PFSK-1 (cell line): ENCODE results near the gene STRIP1.

Experiments used
- FOXP2 ChIP-seq: optimal IDR thresholded peaks from 2 replicates; pipeline ENCODE3; 2011; ENCODE audit warnings: borderline replicate concordance, control low read depth, inconsistent platforms; ENCODE audit not compliant: insufficient read depth; ENCODE audit errors: extremely low read length, extremely low read depth
- POLR2AphosphoS5 ChIP-seq: IDR thresholded peaks from 2 replicates; pipeline ENCODE4 v1.6.1; 2012; ENCODE audit warnings: low read depth, mild to moderate bottlenecking, control low read depth, low read length, moderate library complexity
- REST ChIP-seq, 2 experiments: IDR thresholded peaks; 2 replicates each; pipeline versions ENCODE4 v1.6.1 to v1.8.0; 2011 to 2012; ENCODE audit warnings: low read depth in 2 of 2, low read length in 2 of 2, control low read depth in 1 of 2, inconsistent platforms in 1 of 2, mild to moderate bottlenecking in 1 of 2, moderate library complexity in 1 of 2; ENCODE audit not compliant: insufficient read depth in 1 of 2
- SIN3A ChIP-seq: IDR thresholded peaks from 2 replicates; pipeline ENCODE4 v1.6.1; 2012; ENCODE audit warnings: mild to moderate bottlenecking, low read length, moderate library complexity, borderline replicate concordance; ENCODE audit not compliant: insufficient read depth
- TAF1 ChIP-seq: IDR thresholded peaks from 2 replicates; pipeline ENCODE4 v1.6.1; 2012; ENCODE audit warnings: low read length, control low read depth, borderline replicate concordance; ENCODE audit not compliant: insufficient read depth

Gene STRIP1

DNA sequence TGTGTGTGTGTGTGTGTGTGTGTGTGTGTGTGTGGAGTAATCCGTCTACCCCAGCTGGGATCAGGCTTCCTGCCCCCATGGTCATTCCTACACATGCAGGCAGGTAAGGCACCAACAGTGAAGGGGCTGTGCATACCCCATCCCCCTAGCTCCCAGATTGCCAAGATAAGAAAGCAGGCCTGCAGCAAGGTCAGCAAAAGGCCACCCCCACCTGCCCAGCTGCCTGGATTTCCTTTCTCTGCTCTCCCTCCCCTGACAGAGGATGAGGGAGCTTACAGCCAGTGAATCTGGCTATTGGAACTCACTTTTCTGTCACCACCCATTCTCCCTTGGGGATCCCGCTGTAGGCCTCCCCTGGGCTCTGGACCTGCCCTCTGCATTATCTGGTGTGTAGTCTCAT lies 28.2 kb downstream of the STRIP1 start:
- TF ChIP-seq FOXP2 (no peak), POLR2AphosphoS5 (no peak), TAF1 (no peak), SIN3A (no peak), REST (IDR thresholded peaks at IDR 0.05; ENCODE audit: insufficient read depth in 1 of 2, low read depth in 2 of 2, low read length in 2 of 2) (no peak)

GRCh38 chr1:110063781-110064180 lies 29.4 kb downstream of the STRIP1 start:
- TF ChIP-seq SIN3A (no peak), TAF1 (no peak), FOXP2 (no peak), POLR2AphosphoS5 (no peak)

- TF ChIP-seq FOXP2 (no peak), TAF1 (no peak), REST (IDR thresholded peaks at IDR 0.05; ENCODE audit: insufficient read depth in 1 of 2, low read depth in 2 of 2, low read length in 2 of 2) (no peak), SIN3A (no peak), POLR2AphosphoS5 (no peak)
These were observed 30.3 kb downstream of the STRIP1 start for GRCh38 chr1:110064576-110065337.

GRCh38 chr1:110065841-110066240 lies 31.4 kb downstream of the STRIP1 start:
- no peak for TF ChIP-seq TAF1
- TF ChIP-seq FOXP2 = no peak
- TF ChIP-seq REST (IDR thresholded peaks at IDR 0.05; ENCODE audit: insufficient read depth in 1 of 2, low read depth in 2 of 2, low read length in 2 of 2) = no peak
- no peak for TF ChIP-seq POLR2AphosphoS5
- no peak for TF ChIP-seq SIN3A

DNA sequence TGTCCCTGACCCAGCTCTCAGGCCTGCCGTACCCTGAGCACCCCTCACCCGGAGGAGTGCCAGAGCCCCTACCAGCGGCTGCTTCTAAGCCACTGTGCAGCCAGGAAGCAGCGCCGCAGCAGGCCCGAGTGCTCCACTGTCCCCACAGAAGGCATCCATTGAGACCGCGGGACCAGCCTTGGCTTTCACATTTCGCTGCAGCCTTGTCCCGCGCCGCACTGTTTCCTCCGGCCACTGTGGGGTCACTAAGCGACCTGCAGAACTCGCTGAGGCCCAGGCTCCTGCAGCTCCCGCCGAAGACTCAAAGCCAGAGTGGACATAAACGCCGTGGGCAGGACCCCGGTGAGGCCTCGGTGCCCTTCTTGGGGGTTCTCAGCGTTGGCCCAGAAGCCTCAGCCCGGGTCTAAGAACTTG lies 33.1 kb downstream of the STRIP1 start:
- TF ChIP-seq FOXP2 = no peak

DNA sequence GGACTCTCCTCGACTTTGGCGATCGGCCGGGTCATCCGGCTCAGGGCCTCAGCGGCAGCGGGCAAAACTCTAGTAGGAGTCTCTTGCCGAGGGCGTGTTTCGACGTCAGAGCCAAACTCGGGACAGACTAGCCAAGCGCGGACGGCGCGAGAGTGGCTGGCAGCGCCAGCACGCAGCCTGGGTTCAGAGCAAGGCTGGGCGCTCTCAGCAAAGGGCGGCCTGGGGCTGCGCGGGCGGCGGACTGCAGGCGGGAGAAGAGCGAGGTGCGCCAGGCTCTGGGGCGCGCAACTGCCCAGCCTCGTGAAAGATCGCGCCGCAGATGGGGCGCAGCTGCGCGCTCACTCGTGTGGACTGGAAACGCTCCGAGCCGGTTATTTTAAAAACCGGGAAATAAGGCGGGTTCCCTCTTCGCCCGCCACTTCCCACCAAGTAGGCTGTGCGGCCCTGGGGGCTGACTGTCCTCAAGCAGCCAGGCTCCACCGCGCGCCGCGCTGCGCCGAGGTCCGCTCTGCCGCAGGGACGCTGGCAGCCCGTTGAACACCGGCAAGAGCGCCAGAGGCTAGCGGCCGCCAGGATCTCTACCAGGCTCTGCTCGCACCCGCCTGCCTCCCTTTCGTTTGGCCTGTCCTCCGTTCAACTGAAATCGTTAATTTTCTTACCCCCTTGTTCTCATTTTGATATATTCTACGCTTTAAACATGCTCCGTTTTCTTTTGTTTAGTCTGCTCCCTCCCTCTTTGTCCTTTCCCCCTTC lies 33.6 kb downstream of the STRIP1 start:
- TF ChIP-seq SIN3A (no peak), POLR2AphosphoS5 (no peak), TAF1 (no peak), REST (IDR thresholded peaks at IDR 0.05; ENCODE audit: insufficient read depth in 1 of 2, low read depth in 2 of 2, low read length in 2 of 2) (no peak), FOXP2 (no peak)
